Stimulated activated naive CD8-positive, alpha-beta T cell treated with anti-CD3 and anti-CD28 coated beads, Interleukin-15, Interleukin-2, amounts not matched to agents 100 ng/mL and 50 ng/mL, for 24 hours (primary cell): ENCODE measurements around the gene MAP4K4.

Source experiments
- H3K27ac Mint-ChIP-seq: one replicate; pipeline ENCODE4 v1.8.0; 2021; ENCODE audit warnings: mild to moderate bottlenecking, mixed read lengths
- H3K27me3 Mint-ChIP-seq: one replicate; pipeline ENCODE4 v1.8.0; 2021; ENCODE audit warnings: mixed read lengths
- H3K36me3 Mint-ChIP-seq: one replicate; pipeline ENCODE4 v1.8.0; 2021; ENCODE audit warnings: low read depth, mixed read lengths
- H3K4me1 Mint-ChIP-seq: one replicate; pipeline ENCODE4 v1.8.0; 2021; ENCODE audit warnings: low read depth, mixed read lengths
- H3K4me3 Mint-ChIP-seq: one replicate; pipeline ENCODE4 v1.8.0; 2021; ENCODE audit warnings: mild to moderate bottlenecking, mixed read lengths
- H3K9me3 Mint-ChIP-seq: one replicate; pipeline ENCODE4 v1.8.0; 2021; ENCODE audit warnings: mixed read lengths

MAP4K4 gene

DNA sequence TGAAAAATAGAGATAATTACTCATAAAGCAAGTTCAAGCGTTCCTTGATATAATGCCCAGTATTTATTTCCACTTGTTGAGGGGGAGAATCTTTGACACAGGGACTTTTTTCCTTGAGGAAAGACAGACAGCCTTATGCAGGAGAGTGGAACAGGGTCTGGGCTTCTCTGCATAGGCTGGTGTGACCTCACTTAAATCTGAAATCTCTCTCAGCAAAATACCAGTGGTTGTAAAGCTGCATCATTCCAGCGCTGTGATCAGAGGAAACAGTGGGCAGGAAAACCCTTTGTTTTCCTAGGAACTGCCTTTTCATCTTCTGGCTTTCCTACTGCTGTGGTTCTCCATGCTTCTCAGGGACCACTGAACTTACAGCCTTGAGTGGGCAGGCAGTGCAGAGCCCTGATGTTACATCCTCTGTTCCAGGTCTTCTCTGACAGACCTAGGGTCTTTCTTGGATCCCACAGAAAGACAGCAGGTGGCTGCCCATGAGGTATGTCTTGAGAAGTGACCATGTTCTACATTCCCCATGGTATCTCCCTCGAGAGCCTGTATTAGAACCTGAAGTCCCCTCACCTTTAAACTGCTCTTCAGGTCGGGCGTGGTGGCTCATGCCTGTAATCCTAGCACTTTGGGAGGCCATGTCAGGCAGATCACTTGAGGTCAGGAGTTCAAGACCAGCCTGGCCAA, 17.6 kb upstream of the MAP4K4 start:
- Mint-ChIP-seq H3K4me3 (no peak overlapping the region), H3K36me3 (no peaks in the 10 kb centered on the region), H3K27ac (no peak overlapping the region), H3K9me3 (no peaks in the 10 kb centered on the region), H3K27me3 (no peaks in the 10 kb centered on the region), H3K4me1 (peaks cover 7% of the 10 kb centered on the region)

DNA sequence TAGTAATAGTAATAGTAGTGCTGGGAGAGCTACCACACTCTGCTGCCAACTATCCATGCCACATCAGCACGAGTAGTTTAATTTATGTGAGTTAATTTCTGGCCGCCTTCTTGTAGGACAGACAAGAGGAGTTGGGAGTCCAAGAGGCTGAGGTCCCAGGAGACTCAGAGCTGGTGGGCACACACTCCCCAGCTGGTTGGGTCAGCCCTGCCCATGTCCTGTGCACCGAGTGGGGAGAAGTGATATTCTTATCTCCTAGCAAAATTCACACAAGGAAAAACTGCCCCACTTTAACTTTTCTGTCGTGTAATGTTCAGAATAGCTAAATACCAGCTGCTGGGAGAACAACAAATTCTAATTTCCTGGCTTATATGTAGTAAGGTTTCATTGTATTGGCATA, 15.2 kb upstream of the MAP4K4 start:
- no peak overlapping the region for H3K4me3 Mint-ChIP-seq
- H3K9me3 Mint-ChIP-seq: no peaks in the 10 kb centered on the region
- H3K4me1 Mint-ChIP-seq: no peaks in the 10 kb centered on the region
- no peaks in the 10 kb centered on the region for H3K36me3 Mint-ChIP-seq
- H3K27ac Mint-ChIP-seq: no peak overlapping the region
- H3K27me3 Mint-ChIP-seq: no peaks in the 10 kb centered on the region

DNA sequence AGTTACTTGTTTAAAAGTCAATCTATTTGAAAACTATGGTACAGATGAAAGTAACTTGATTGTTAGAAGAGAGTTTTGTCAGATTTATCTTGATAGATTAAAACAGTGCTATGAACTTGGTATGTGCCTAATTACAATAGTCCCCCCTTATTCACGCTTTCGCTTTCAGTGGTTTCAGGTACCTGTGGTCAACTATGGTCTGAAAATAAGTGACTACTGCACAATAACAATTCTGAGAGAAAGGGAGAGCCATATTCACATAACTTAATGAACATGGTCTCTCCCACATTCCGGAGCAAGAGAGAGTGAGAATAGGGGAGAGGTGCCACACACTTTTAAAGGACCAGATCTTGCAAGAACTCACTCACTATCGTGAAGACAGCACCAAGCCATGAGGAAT, 13.2 kb upstream of the MAP4K4 start:
- no peaks in the 10 kb centered on the region for H3K36me3 Mint-ChIP-seq
- H3K9me3 Mint-ChIP-seq: no peaks in the 10 kb centered on the region
- no peak overlapping the region for H3K4me3 Mint-ChIP-seq

DNA sequence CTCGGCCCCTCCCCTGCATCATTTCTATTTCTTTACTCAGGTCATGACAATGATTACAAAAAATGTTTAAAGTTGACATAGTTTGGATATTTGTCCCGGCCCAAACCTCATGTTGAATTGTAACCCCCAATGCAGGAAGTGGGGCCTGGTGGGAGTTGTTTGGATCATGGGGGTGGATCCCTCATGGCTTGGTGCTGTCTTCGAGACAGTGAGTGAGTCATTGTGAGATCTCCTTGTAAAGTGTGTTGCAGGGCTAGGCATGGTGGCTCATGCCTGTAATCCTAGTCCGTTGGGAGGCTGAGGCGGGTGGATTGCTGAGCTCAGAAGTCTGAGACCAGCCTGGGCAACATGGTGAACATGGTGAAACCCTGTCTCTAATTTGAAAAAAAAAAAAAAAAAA, 9.2 kb upstream of the MAP4K4 start:
- Mint-ChIP-seq H3K27me3 (no peaks in the 10 kb centered on the region), H3K27ac (no peak overlapping the region), H3K4me1 (peaks cover 19% of the 10 kb centered on the region), H3K4me3 (no peak overlapping the region), H3K36me3 (no peaks in the 10 kb centered on the region), H3K9me3 (no peaks in the 10 kb centered on the region)

More for the DNA sequence above, 13.2 kb upstream of the MAP4K4 start:
- Mint-ChIP-seq H3K27me3 (no peaks in the 10 kb centered on the region), H3K4me1 (peaks cover 2% of the 10 kb centered on the region), H3K27ac (no peak overlapping the region)

GRCh38 chr2:101689114-101689825, 8.2 kb upstream of the MAP4K4 start:
- H3K36me3 Mint-ChIP-seq: no peaks in the 10 kb centered on the region
- no peak overlapping the region for H3K27ac Mint-ChIP-seq
- H3K27me3 Mint-ChIP-seq: no peaks in the 10 kb centered on the region
- peaks cover 19% of the 10 kb centered on the region for H3K4me1 Mint-ChIP-seq
- H3K4me3 Mint-ChIP-seq: no peak overlapping the region
- H3K9me3 Mint-ChIP-seq: no peaks in the 10 kb centered on the region

DNA sequence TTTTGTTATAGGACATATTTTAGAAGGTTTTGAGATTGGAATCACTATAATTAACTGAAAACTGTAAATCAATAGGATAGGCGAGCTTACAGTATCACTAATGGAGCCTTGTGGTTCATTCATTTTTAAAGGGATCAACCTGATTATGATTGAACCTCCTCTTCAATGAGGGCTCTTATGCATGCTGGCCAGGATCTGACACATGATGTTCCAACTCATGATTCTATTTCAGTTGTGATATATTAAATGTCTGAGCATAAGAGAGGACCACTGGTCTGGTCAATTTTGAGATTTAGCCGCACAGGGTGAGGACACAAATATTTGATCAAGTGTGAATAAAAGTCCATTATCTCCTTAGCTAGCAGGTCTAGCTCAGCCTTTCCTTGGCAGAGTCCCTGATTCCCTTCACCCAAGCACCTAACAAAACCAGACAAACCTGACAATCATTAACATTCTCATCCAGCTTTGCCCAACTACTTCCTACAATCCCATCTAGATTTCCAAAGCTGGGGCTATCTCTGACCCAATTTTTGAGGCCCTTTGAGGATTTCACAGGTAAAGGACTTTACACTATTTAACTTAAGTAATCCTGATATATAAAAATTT, 6.9 kb upstream of the MAP4K4 start:
- Mint-ChIP-seq H3K9me3 (peaks cover 9% of the 10 kb centered on the region), H3K4me3 (no peak overlapping the region), H3K4me1 (peaks cover 19% of the 10 kb centered on the region), H3K27me3 (peaks cover 5% of the 10 kb centered on the region), H3K36me3 (no peaks in the 10 kb centered on the region), H3K27ac (no peak overlapping the region)

DNA sequence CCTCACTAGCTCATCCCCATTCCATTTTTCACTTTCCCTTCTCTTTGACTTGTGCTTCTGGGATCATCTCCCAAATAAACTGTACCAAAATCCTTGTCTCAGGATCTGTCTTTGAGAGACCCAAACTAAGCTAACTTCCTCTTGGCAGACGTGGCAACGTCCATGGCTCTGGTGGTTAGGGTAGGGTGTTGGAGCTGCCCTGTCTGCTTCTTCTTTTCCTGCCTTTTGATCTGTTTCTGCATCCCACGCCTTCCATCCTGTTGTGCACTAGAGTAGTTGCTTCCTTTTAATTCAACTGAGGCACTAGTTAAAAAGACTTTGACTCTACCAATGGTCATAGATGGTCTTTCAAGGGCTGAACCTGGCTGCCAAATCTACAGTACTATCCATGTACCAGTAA, 5.5 kb upstream of the MAP4K4 start:
- Mint-ChIP-seq H3K9me3 (peaks cover 9% of the 10 kb centered on the region), H3K4me3 (no peak overlapping the region), H3K36me3 (no peaks in the 10 kb centered on the region), H3K27me3 (peaks cover 5% of the 10 kb centered on the region), H3K4me1 (peaks cover 28% of the 10 kb centered on the region), H3K27ac (no peak overlapping the region)

DNA sequence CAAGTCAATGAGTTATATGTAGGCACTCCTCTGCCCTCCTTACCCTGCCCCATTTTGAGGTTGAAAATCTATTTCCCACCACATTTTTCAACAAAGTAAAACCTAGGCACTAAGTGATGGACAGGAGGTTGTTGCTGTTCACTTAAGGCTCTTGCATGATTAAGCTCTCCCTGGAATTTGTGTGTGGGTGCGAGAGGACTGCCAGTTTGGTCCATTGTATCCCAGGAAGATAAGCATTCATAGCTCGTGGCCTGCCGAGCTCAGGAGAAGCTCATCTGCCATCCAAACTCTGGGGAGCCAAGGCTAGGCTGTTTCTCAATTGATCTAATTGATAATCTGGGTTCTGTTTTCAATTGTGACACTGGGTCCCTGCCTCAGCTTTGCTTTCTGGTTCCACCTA, 4.7 kb upstream of the MAP4K4 start:
- Mint-ChIP-seq H3K4me1 (peaks cover 28% of the 10 kb centered on the region), H3K27ac (no peak overlapping the region), H3K36me3 (no peaks in the 10 kb centered on the region), H3K9me3 (peaks cover 9% of the 10 kb centered on the region), H3K27me3 (peaks cover 5% of the 10 kb centered on the region), H3K4me3 (no peak overlapping the region)

DNA sequence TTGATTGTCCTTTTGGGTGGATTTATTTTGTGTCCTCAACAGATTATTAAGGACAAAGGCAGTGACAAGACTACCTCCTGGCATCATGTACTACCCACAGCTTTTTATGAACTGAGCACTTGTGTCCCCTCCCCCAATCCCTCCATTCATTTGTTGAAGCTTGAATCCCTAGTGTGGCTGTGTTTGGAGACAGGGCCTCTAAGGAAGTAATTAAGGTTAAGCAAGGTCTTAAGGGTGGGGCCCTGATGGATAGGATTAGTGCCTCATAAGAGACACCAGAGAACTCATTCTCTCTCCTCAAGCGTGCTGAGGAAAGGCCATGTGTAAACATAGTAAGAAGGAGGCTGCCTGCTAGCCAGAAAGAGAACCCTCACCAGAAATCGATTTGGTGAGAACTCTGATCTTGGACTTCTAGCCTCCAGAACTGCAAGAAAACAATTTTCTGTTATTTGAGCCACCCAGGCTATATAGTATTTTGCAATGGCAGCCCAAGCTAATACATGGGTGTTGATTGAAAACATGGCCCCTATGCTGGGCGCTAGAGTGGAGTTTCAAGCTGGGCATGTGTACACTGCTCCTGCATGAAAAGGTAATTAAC, 3.4 kb upstream of the MAP4K4 start:
- H3K4me1 Mint-ChIP-seq: peaks cover 28% of the 10 kb centered on the region
- H3K9me3 Mint-ChIP-seq: peaks cover 9% of the 10 kb centered on the region
- no peak overlapping the region for H3K4me3 Mint-ChIP-seq
- H3K27me3 Mint-ChIP-seq: peaks cover 5% of the 10 kb centered on the region
- no peaks in the 10 kb centered on the region for H3K36me3 Mint-ChIP-seq
- H3K27ac Mint-ChIP-seq: no peak overlapping the region

DNA sequence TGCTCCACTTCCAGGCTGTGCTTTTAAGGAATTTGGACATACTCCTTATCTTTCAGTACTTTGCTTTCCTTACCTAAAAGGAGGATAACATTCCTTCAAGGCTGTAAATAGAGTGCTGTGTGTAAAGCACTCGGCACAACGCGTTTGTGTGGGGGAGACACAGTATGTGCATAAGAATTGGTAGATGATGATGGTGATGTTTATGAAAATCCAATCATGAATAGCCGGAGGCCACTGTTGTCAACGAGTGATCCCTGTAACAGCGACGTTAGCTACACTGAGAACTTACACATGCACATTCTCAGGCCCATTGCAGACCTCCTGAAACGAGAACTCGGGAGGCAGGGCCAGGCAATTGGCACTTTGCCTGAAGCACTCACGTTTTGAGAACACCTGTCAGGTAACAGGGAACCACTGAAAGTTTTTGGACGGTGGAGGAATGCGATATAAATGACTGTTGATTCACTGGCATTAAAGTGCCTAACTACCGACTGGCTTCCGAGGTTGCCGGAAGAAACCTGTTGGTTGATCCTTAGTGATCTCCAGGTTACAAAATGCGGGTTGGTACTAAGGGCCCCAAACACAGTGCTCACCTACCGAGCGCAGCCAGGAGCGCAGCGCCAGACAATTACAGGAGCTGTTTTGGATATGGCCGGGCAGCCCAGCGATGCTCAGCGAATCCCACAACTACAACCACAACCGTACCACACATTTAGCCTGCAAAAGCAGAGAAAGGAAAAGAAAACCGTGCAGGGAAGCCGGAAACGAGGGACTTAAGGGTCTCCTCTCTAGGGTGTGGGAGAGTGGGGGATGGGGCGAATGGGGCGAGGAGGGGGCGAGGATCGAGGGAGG, 1.0 kb upstream of the MAP4K4 start:
- H3K36me3 Mint-ChIP-seq: peaks cover 5% of the 10 kb centered on the region

GRCh38 chr2:101698014-101698843, 722 bp downstream of the MAP4K4 start:
- Mint-ChIP-seq H3K4me1 (peaks cover 21% of the 10 kb centered on the region), H3K27ac (no peak overlapping the region), H3K9me3 (peaks cover 16% of the 10 kb centered on the region), H3K36me3 (peaks cover 20% of the 10 kb centered on the region), H3K4me3 (peak overlapping the region; percentile 68), H3K27me3 (peaks cover 5% of the 10 kb centered on the region)

More for the DNA sequence above, 1.0 kb upstream of the MAP4K4 start:
- H3K4me3 Mint-ChIP-seq: peak overlapping the region; percentile 87
- peaks cover 9% of the 10 kb centered on the region for H3K9me3 Mint-ChIP-seq
- H3K4me1 Mint-ChIP-seq: peaks cover 21% of the 10 kb centered on the region
- peaks cover 5% of the 10 kb centered on the region for H3K27me3 Mint-ChIP-seq
- peak overlapping the region; percentile 86 for H3K27ac Mint-ChIP-seq

GRCh38 chr2:101698844-101699754, 1.6 kb downstream of the MAP4K4 start:
- peaks cover 16% of the 10 kb centered on the region for H3K9me3 Mint-ChIP-seq
- H3K36me3 Mint-ChIP-seq: peaks cover 27% of the 10 kb centered on the region
- H3K27me3 Mint-ChIP-seq: peaks cover 5% of the 10 kb centered on the region
- H3K4me1 Mint-ChIP-seq: peaks cover 30% of the 10 kb centered on the region
- H3K4me3 Mint-ChIP-seq: no peak overlapping the region
- no peak overlapping the region for H3K27ac Mint-ChIP-seq
